H54 (cell line): ENCODE data around the gene LRIF1.

Experiments
- DNase-seq: peaks from one replicate; pipeline ENCODE4 v3.0.0; 2011; ENCODE audit warnings: low spot score, mixed read lengths; ENCODE audit not compliant: insufficient read length
- FAIRE-seq: peaks from 3 replicates; lab custom pipeline; 2011; peaks lifted over from hg19 to GRCh38; lab: Jason Lieb, UNC
- POLR2A ChIP-seq: IDR thresholded peaks from 2 replicates; pipeline ENCODE4 v1.6.1; 2011; ENCODE audit warnings: low read depth, mild to moderate bottlenecking, low read length

LRIF1 gene

DNA sequence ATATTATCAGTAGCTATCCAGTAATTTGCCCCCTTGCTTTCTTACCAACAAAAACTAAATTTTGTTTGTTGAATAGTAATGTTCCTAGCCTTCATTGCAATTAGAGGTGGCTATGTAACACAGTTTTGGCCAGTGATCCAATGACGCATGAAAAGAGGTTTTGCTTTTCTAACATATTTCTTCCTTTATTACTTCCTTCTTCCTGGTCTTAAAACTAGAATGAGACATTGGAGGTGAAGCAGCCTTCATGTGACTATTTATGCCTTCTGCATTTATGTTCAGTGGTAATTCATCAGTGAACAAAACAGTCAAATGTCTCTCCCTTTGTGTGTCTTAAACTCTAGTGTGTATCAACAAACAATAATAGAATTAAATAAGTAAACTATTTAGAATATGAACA lies 35.5 kb downstream of the LRIF1 start:
- no peak for FAIRE-seq
- TF ChIP-seq POLR2A, result no peak
- DNase-seq, result no peak

DNA sequence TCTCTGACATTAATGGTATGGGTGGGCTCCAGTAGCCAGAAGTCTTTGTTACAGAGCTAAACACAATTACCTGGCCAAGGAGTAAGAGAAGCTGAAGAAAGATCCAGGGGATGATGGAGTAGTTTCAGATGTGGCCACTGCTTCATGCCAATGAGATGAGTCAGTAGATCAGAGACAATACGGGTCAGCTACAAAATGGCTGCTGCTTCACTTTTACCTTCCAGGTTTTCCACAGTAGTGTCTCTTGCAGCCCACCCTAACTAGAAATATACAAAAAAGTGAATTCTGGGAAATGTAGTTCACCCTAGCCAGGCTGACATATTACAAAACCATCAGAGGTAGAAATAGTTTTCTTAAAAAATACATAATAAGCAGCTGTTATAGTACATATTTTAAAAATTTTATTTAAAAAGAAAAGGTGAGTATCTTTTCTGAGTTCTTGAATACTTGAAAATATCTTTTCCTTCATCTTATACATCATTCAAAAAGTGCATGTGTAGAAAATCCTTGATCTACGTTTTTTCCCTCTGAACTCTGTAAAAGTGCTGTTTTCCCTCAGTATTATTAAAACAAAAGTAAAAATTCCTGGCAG lies 36.1 kb downstream of the LRIF1 start:
- peak; percentile 58 for FAIRE-seq
- peak; percentile 2 for DNase-seq
- no peak for TF ChIP-seq POLR2A

DNA sequence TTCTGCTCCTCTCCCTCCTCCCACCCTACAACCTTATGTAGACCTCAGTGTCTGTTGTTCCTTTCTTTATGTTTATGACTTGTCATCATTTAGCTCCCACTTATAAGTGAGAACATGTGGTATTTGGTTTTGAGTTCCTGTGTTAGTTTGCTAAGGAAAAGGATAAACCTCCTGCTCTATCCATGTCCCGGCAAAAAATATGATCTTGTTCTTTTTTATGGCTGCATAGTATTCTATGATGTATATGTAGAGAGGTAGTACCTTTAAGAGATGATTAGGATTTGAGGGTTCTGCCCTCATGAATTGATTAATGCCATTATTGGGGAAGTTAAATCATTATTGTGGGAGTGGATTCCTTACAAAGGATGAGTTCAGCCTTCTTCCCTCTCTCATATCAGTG lies 41.8 kb downstream of the LRIF1 start:
- no peak for TF ChIP-seq POLR2A
- no peak for DNase-seq
- FAIRE-seq, result no peak

GRCh38 chr1:110918016-110918415 lies 45.7 kb downstream of the LRIF1 start:
- DNase-seq (no peak), FAIRE-seq (no peak)
- no peak for TF ChIP-seq POLR2A

GRCh38 chr1:110916669-110917306 lies 46.9 kb downstream of the LRIF1 start:
- peak; percentile 97 for FAIRE-seq
- peak; percentile 12 for DNase-seq
- TF ChIP-seq POLR2A, result no peak

DNA sequence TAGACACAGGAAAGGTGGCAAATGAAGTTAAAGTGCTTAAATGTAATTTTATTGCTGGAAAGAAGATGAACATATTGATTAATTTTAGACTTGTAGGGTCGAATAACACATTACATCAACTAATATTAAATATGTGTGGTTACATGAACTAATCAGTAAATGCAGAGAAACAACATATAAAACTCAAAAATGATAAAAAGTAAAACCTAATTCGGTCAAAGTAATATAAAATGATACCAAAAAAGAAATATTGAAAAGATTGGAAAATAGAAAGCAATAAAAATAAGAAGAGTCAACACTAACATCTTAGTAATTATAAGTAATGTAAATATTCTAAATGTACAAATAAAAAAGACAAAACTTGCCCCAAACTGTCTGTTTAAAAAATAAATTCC lies 47.5 kb downstream of the LRIF1 start:
- no peak for FAIRE-seq
- no peak for TF ChIP-seq POLR2A
- no peak for DNase-seq

DNA sequence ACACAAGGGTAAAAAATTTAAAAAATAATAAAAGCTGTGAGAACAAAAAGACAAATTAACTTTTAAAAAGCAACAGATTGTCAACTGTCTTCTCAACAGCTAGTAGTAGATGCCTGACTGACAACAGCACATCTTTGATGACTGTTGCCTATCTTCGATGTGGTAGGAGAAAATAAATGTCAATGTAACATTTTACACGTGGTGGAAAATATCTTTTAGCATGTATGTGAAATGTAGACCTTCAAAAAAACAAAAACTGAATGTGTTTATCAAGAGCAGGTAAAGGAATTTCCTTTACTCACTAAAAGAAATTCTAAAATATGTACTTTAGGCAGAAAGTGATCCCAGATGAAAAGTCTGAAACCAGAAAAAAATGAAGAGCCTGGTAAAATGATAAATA lies 47.9 kb downstream of the LRIF1 start:
- FAIRE-seq (no peak), DNase-seq (no peak)
- TF ChIP-seq POLR2A, result no peak

DNA sequence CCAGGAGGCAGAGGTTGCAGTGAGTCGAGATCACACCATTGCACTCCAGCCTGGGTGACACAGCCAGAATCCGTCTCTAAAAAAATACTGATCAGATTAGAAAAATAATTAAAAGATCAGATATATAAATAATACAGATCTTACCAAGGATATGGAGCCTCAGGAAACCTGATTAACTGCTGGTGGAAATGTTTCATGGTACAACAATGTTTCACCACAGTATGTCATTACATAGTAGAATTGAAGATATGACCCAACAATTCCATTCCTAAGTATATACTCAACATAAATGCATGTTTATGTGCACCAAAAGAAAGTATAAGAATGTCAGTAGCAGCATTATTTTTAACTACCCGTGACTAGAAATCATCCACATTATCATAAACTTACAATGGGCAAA lies 49.0 kb downstream of the LRIF1 start:
- DNase-seq, result no peak
- no peak for FAIRE-seq
- no peak for TF ChIP-seq POLR2A

GRCh38 chr1:110912784-110913183 lies 50.9 kb downstream of the LRIF1 start:
- no peak for DNase-seq
- no peak for TF ChIP-seq POLR2A
- FAIRE-seq, result no peak

DNA sequence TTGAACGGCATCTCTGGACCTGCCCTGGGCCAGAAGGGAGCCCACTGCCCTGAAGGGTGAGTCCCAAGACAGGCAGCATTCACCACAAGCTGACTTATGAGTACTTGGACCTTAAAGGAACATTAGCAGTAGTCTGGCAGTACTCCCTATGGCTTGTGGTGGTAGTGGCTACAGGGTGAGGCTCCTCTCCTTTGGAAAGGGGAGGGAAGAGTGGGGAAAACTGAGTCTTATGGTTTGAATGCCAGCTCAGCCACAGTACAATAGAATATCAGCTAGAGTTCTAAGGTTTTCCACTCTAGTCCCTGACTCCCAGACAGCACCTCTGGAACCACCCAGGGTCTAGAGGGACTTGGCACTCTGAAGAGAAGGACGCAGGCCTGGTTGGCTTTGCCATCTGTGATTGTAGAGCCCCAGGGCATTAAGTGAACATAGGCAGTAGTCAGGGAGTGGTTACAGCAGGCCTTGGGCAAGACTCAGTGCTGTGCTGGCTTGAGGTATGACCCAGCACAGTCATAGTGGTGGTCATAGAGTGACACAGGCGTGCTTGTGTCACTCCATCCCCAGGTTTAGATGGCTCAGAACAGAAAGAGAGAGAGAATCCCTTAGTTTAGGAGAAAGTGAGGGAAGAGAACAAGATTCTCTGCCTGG lies 59.7 kb downstream of the LRIF1 start:
- DNase-seq (no peak), FAIRE-seq (no peak)
- no peak for TF ChIP-seq POLR2A

GRCh38 chr1:110902820-110903463 lies 60.8 kb downstream of the LRIF1 start:
- no peak for DNase-seq
- TF ChIP-seq POLR2A, result no peak
- FAIRE-seq, result no peak

DNA sequence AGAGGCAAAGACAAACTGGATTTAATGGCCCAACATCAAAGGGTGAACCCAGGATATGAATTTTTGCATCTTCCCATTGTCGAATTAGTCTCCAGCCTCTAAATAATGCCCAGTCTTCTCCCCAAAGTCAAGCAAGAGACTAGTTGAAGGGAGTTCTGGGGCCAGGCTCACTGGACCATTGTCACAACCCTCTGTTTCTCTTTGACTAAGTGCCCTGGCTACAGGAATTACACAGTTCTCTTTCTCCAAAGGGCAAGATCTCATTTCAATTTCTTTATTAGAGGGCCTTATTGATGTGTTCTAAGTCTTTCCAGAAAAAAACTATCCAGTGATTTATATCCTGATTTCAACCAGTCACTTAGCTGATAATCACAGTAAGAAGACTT lies 64.3 kb downstream of the LRIF1 start:
- no peak for DNase-seq
- FAIRE-seq, result no peak
- no peak for TF ChIP-seq POLR2A

DNA sequence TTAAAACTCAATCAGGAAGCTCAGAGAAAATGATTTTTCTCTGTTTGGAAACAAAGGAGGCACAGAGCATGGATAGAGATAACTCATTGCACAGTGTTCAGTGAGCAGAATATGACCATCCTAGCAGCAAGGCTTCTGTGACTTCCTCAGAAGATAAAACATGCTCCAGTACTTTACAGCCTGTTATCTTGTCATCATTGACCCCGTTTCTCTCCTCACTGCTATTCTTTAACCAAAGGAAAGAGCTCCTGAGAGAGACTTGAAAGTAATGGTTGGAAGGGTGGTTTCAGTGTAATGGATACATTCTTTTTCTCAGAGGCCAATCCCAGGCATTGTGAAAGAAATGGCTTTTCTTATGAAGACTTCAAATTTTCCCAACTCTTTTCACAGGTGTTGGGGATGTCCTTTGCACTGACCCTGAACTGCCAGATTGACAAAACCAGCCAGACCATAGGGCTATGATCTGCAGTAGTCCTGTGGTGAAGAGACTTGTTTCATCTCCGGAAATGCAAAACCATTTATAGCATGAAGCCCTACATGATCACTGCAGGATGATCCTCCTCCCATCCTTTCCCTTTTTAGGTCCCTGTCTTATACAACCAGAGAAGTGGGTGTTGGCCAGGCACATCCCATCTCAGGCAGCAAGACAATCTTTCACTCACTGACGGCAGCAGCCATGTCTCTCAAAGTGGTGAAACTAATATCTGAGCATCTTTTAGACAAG lies 64.8 kb downstream of the LRIF1 start:
- no peak for TF ChIP-seq POLR2A
- no peak for DNase-seq
- FAIRE-seq, result no peak

DNA sequence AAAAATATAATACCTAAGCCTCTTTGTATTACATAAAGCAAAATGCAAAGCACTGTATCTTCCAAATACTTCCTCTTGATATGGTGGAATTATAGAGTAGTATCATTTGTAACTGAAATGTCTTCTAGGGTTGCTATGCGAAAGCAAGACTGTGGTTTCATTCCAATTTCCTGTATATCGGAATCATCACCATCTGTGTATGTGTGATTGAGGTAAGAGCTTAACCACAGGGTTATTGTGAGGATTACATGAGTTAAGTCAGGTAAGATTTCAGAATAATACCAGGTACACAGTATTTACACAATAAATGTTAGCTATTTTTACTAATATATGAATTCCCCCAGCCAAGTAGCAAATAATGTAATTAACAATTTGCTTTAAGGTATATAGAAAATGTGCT lies 66.0 kb downstream of the LRIF1 start:
- FAIRE-seq (no peak), DNase-seq (no peak)
- TF ChIP-seq POLR2A, result no peak
